HG02970 (cell line): Measurements from ENCODE around the gene CHMP6.

ENCODE experiments used
- ATAC-seq: cut with Tn5 transposase; IDR thresholded peaks from one replicate; pipeline ENCODE4 v1.9.1; 2021; ENCODE audit warnings: mild to moderate bottlenecking, moderate library complexity, moderate number of reproducible peaks; ENCODE audit not compliant: unreplicated experiment, low FRiP score

Gene CHMP6

DNA sequence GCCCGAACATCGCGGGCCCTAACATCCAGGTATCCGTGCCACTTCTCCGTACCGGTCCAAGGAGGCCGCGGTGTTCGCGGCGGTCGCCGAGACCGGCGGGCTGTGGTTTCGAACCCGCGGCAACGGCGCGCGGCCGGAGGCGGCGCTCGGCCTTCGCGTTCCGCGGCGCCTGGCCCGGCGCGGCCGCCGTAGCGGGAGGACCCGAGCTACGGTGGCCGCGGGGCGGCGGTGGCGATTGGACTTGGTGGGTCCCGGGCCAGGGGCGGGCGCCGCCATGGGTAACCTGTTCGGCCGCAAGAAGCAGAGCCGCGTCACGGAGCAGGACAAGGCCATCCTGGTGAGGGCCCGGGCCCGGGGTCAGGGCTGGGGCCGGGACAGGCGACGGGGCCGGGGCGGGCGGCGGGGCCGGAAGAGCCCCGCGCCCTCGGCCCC lies at the start of gene CHMP6:
CHMP6 (plus strand) TSS at position 197 of the 432 bp plus-strand sequence; CDS start at position 275, 78 bp downstream.
- ATAC-seq: no peak

DNA sequence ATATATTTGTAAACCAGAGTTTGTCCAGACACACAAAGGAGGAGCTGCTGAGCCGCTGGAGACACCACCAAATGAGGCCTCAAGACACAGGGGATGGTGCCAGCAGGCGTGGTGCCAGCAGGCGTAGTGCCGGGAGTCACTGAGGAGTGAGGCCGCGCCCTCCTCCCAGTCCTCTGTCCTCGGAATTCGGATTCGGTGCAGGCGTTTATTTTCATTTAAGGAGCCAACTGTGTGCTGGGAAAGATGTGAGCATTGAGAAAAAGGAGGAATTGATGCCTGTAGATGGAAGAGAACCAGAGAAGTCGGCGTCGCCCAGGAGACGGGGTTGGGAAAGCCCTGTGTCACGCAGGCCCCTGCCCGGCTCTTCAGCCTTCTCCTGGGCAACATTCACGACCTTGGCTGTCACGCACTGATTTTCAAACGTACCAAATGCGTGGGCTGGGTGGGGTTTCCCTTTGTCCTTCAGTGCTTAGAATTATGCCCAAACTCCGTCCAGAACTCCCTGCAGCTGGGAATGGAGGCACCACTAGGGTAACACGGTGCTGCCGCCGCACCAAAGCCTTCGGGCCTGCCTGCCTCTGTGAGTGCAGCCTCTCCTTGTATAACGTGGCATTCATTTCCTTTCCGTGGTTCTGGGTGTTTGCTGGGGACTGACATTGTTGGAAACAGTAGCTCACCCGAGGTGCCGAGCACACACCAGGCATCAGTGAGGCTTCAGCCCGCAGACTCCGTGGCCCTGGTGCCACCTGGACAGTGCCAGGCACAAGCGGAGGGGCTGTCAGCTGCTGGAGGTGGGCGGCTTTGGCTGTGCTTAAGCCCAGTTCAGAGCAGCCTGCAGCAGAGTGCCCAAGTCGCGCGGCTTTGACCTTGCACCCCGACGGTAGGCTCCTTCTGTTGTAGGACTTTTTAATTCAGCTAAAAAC lies 49.0 kb upstream of the CHMP6 start:
- ATAC-seq: no peak

DNA sequence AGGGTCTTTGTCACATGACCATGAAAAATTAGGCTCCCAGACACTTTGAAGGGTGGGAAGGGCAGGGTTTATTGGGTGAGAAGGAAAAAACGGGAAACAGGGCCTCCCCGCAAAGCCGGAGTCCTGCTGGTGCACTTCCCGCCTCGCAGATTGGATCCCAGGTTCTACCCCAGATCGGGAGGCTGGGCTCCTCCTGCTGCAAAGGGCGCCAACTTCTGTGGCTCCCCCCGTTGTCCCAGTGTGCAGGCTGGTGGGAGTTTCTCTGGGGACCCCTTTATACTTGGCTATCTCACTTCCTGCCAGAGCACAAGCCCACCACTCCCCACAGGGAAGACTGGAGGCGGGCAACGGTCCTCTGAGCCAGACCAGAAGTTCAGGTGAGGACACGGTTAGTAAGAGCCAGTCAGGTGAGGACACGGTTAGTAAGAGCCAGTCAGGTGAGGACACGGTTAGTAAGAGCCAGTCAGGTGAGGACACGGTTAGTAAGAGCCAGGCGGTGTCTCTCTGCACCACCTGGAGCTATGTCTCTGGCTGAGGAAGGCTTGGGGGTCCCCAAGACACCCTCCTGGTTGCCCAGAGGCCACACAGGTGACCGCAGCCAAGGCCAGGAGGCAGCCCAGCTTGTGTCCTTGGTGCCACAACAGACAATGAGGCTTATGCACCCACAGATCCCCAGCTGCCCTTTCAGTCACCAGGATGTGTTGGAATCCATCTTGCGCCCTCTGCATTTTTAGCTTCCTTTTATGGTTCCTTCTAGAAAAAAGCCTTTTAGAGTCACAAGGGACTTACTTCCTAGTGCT lies 48.1 kb upstream of the CHMP6 start:
- no peak for ATAC-seq

DNA sequence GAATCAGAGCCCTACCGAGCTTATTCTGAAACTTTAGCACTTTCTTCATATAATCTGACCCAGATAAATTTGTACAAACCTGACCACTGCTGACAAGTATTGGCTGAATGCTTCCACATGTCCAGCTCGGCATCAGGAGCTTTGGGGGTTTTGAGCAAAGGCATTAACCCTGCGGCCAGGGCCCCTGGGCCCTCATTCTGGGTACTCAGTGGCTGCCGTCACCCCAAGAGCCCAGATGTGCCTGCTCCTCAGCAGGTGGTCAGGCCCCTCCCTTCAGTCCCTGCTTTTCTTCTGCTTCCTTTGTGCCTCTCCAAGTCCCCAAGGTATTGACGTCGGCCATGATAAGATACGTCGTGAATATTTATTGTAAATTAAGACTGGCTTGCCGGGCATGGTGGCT lies 47.3 kb upstream of the CHMP6 start:
- no peak for ATAC-seq

DNA sequence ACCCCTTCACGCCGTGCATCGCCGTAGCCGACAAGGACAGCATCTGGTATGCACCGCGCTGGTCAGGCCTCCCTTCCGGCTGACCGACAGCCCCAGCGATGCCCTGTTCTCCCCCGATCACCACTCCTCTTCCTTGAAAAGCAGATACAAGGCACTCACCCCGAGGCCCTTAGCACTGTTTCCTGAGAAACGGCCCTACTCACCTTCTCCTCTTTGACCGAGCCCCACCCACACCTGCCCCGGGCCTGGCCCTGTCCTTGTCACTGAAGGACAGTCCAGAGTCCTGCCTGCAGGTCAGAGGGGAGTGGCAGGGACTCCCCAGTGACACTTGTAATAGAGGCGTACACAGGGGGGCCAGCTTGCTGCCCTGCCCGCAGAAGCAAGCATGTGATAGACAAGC lies 45.9 kb upstream of the CHMP6 start:
- no peak for ATAC-seq

DNA sequence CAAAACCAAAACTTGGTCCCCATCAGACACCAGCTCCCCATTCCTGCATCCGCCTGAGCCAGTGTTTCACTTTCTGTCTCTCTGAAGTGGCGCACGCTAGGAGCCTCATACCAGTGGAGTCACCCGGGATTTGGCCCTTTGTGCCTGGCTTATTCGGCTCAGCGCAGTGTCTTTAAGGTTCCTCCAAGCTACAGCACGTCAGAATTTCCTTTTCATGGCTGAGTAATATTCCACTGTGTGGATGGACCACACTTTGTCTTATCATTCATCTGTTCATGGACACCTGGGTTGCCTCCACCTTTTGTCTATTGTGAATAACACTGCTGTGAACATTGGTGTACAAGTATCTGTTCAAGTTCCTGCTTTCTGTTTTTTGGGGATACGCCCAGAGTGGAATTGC lies 45.2 kb upstream of the CHMP6 start:
- ATAC-seq: no peak

DNA sequence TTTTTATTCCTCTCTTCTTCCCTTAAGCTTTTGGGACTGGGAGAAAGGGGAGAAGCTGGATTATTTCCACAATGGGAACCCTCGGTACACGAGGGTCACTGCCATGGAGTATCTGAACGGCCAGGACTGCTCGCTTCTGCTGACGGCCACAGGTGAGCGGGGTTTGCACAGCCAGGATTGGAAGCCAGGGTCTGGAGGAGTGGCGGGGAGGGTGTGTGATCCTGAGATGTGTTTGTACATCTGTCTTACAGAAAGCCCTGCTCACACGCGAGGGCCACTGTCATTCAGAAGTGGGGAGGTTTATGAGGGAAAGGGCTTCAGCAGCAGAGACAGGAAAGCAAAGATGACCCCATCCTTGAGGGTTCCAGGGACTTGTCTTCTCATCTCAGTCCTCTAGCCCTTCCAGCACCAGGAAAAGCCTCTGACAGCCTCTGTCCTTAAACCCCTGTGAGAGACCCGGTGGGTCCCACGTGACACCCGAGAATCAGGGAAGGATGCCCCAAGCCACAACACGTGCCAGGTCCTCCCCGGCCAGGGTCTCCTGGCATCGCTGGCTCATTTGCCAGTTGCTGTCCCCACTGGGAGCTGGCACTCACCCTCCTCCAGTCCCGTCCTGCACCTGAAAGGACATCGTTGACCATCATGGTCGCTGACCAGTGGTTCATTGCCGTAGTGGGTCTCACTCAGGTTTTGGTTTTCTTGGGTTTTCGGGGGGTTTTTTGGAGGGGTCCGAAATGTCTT lies 44.3 kb upstream of the CHMP6 start:
- ATAC-seq: no peak

DNA sequence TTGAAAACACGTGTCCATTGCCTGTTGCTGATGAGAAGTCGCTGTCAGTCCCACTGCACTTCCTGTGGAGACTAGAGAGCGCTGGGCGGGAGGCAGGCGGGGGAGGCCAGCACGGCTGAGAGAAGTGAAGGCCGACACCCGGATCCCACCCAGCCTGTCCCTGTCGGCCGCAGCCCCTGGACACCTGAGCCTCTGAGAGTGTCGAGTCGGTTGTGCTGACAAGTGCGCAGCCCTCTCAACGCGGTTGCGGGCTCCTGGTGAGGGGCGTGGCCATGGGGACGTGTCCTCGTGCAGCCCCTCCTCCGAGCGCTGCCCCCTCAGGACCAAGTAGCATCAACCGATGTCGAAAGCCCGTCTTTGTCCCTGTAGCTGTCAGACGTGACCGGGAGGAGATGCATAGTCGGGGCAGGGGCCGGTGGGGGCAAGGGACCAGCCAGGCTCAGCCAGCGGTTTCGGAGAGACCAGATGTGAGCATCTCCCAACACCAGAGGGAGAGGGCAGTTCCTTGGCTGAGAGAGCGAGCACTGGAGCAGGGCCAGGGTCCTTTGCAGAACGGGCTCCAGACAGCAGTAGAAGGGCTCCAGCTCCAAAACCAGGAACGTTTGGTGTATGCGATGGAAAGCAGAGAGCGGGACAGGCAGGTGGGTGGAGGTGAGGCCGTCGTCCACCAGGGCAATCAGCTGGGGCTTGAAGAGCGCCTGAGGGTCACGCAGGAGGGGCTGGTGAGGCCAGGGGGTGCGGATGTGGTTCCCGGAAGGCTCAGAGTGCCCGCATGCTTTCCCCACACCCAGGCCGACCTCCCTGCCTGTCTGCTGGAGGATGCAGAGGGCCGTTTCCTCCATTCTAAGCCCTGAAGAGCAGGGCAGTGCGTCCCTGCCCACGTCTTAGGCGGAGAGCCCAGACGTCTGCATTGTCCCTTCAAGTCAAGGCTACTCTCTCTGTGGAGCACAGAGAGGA lies 43.3 kb upstream of the CHMP6 start:
- no peak for ATAC-seq

DNA sequence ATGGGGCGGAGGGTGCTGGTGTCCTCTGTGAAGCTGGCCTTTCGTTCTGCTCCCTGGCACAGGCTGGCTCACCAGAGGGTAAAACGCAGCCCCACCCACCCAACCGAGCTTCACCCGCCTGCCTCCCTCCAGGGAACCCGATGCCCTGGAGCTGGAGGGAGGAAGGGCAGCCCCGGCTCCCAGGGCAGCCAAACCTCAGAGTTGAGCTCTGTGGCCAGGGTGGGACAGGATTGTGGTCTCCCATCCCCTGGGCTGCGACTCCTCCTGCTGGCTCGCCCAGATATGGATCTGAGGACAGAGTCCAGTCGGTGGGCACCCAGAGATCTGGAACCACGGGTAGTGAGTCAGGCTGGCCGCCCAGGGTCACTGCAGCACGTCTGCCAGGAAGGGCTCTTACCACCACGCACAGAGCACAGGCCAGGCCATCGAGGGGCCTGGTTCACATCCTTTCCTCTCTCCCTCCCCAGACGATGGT lies 42.6 kb upstream of the CHMP6 start:
- no peak for ATAC-seq

DNA sequence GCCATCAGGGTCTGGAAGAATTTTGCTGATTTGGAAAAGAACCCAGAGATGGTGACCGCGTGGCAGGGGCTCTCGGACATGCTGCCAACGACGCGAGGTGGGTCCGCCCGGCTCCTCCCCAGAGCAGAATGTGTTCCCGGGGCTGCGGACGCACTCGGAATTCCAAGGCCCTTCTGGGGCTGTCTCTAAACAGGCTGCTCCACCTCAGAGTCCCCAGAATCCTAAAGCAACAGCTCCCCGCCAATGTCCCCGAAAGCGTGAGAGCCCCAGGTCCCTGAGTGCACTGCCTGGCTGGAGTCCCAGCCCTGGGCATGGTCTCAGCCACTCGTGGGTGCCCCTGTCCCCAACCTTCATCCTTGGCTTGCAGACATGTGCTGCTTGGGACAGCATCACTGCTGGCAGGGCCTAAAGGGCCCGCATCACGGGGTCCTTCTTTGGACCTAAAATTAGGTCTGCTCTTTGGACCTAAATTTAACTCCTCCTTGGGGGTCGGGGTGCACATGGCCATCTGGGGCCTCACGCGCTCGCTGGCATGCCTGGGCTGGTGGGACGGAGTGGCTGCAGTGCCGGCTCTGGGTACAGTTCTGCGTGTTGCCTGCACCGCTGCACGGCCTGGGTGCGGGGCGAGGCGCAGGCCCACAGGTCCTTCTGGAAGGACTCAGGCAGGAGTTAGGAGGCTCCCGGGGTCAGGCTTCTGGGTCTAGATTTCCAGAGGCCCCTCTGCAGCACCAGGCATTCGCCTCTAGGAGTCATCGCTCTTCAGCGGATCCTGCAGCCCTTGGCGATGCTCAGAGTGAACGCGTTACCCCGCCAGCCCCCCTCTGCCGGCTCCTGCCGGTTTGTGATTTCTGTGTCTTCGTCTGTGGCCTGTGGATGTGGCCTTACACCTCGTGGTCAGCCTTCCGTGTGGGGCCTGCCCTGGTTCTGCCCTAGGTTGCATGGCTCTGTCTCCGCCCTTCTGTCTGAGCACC lies 41.9 kb upstream of the CHMP6 start:
- ATAC-seq: no peak

DNA sequence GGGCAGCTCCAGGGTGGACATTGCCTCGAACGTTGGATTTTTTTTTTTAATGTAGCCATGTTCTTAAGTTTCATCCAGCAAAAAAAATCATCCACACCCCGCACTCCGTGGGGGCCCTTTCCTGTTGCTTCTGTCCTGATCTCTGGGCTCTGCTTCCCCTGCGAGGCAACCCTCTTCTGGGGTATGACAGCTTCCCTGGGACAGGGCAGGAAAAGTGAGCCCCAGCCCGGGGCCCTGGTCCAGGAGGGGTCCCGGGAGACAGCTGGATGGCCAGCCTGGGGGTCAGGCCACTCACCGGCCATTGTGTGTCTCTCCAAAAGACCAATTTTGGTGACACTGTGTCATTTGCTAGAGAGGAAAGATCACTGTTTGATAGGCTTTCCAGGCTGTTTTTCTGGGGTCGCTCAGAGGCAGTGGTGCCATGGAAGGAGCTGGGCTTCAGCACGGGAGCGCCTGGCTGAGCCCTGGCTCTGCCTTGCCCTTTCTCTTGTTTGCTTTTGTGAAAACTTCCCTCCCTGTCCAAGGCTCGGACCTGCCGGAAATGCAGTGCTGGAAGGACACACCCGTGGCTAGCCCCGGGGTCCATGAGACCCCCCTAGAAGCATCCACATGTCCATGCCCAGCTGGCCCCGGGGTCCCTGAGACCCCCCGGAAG lies 41.0 kb upstream of the CHMP6 start:
- no peak for ATAC-seq

DNA sequence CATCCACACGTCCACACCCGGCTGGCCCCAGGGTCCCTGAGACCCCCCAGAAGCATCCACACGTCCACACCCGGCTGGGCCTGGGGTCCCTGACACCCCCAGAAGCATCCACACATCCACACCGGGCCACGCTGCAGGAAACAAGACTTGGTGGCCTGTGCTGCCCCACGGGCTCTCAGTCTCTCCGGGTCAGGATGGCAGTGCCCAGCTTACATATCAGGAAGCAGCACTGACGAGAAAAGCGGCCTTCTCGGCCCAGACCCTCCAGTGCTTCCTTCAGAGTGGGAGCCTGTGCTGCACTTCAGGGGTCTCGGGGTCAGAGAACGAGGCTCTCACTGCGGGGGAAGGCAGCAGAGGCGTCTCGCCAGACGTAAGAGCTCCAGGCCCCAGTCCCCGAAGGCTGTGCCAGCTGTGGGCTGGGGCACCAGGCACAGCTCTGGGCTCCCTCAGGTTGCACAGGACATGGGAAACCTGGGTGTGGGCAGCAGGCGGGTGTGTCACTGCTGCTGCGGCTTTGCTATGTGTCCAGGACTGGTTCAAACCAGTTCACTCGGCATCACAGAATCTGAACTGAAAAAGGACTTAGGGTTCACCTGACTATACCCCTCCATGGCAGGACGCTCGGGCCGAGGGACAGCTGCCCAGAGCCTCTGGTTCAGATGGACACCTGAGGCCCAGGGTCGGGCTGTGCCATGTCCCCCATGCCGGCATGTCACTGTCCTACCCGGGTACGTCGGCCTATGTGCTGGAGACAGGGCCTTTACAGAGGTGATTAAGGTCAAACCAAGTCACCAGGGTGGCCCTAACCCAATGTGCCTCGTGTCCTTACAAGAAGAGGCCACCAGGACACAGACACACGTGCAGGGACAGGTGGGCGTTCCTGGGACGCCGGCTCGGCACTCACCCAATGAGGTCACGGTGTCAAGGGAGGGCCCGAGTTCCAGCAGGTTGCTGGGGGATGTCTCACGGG lies 40.2 kb upstream of the CHMP6 start:
- ATAC-seq: no peak

DNA sequence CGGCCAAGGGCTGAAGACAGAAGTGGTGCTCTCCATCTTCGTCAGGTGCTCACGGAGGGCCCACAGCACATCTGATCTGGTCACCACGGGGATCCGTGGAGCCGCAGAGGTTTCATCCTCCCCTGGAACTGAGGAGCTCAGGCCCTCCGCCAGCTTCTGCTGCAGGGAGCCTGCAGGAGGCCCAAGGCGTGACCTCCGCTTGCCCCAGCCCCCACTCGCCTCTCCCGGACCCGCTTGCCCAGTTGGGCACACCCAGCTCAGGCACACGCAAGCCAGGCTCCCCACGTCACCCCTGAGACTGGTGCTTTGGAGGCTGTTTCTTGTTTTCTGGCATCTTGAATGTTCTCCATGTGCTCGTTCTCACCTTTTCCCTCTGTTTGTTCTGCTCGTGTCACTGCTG lies 39.4 kb upstream of the CHMP6 start:
- ATAC-seq: no peak

DNA sequence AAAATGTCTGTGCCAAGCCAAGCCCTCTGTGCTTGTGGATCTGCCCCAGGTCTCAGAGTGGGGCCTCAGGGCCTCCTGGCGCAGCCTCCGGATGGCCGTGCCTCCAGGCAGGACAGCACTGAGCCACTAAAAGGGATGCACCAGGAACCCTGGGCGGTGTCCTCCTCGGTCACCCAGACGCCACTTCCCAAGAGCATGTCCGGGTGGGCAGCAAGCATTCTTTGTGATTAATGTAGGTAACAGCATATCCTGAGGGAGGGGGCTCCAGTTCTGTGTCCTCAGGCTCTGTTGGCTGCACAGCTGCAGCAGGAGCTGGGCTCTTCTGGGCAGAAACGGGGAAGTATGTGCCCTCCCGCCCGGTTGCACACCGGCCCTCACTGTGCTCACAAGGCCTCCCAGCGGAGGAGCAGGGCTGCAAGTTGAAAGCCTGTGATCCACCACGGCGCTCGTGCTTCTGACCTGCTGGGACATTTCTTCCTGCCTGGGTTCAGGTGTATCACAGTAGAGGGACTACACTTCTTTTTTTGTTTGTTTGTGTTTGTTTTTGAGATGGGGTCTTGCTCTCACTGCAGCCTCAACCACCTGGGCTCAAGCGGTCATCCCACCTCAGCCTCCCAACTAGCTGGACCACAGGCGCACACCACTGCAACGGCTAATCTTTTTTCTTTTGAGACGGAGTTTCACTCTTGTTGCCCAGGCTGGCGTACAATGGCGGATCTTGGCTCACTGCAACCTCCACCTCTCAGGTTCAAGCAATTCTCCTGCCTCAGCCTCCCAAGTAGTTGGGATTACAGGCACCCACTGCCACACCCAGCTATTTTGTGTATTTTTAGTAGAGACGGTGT lies 37.9 kb upstream of the CHMP6 start:
- ATAC-seq: no peak

DNA sequence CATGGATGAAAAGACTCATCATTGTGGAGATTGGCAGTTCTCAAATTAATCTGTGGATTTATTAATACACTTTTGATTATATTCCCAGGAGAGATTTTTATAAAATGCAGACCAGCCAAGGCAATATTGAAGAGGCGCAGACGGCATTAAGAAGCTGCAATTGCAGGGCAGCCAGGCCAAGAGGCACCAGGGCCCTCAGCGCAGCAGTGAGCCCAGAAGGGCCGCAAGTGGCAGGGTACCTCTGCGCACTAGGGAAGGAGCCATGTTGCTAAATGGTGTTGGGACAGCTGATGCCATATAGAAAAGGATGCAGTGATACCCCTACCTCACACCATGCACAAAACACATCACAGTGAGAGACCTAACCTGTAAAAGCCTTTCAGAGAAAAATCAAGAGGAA lies 36.6 kb upstream of the CHMP6 start:
- ATAC-seq: no peak
